GM12878 (cell line): ENCODE measurements around the gene PLA2G4C.

Experiments used
- NFIC ChIP-seq: IDR thresholded peaks from 2 replicates; pipeline ENCODE4 v1.6.1; 2012; ENCODE audit warnings: low read depth, mild to moderate bottlenecking, inconsistent platforms, low read length, moderate library complexity
- NR2C2 ChIP-seq: IDR thresholded peaks from 2 replicates; pipeline ENCODE4 v1.6.1; 2011; ENCODE audit warnings: borderline replicate concordance, low read depth; ENCODE audit not compliant: control insufficient read depth, insufficient read length
- YY1 ChIP-seq: IDR thresholded peaks from 2 replicates; pipeline ENCODE4 v1.6.1; 2011; ENCODE audit warnings: low read depth, mild to moderate bottlenecking, low read length

- no peak for TF ChIP-seq YY1
- TF ChIP-seq NFIC, result no peak
- no peak for TF ChIP-seq NR2C2
These were observed 11.8 kb upstream of the PLA2G4C start for GRCh38 chr19:48122421-48122820.
